ENCODE measurements around the gene EBF3.

The EBF3 gene

DNA sequence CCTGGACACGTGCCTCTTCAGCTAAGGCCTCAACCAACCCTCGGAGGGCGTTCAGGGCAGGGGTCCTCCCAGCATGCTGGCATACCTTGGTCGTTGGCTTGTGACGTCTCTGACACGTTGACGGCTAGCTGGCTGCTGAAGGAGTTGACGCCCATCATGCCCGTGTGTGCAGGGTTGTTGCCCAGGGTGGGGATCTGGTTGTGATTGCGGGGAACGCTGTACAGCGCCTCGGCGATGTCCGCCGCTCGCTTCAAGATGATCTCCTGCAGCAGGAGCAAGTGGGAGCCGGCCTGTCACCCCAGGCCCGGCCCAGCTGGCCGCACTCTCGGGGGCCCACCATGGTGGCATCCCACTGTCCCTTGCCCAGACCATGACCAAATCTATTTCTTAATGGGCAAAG, 122.0 kb downstream of the EBF3 start:
- no peak for FAIRE-seq
- DNase-seq (ENCODE audit: insufficient read length, low spot score): no peak

DNA sequence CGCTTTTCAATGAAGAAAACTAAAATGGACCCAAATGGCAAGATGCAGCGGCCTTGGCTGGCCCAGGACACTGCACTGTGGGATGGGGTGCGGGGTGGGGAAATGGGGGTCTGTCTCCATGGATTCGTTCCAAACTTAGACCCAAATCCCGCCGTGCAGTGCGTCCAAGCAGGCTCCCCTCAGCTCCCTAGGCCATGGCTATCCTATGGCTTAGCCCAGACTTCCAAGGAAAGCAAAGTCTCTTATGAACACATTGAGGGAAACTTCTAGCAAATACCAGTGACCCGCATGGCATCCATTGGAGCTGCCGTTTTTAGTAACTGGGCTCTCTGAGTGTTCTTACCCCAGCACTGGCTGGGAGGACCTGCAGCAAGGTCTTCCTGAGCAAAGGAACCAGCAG, 122.5 kb downstream of the EBF3 start:
- no peak for FAIRE-seq
- no peak for DNase-seq (ENCODE audit: insufficient read length, low spot score)

DNA sequence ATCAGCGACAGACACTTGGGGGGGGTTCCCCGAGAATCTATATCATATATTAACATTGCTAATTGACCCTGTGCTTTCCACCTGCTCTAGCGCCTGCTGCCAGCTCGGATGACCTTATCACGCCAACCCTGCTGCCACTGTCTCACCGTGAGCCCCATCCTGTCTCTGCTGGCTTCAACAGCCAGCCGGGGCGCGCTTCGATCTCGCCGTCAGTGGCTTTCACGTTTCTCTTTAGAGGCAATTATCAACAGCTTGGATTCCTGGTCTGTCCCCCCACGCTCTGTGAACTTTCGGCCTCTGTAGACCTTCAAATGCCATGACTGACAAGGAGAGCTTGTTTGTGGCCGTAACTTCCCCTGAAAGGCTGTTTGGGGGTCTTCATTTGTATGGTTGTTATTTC, 123.0 kb downstream of the EBF3 start:
- no peak for DNase-seq (ENCODE audit: insufficient read length, low spot score)
- no peak for FAIRE-seq

DNA sequence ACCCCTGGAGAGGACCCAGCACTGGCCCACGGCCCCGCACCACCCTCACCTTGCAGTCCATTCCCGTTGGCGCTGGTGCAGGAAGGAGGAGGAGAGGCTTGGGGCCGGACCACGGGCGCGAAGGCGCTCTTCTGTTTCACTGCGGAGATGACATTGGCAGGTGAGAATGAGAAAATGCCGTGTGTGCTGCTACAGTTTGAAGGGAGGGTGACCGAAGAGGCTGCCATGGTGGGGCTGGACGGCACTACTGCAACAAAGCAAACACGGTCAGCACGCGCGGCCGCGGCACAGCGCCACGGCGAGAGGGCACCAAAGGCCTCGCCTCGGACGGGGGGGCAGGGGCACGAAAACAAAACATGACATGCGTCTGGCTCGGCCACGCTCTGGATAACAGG, 123.9 kb downstream of the EBF3 start:
- DNase-seq (ENCODE audit: insufficient read length, low spot score): no peak
- no peak for FAIRE-seq

DNA sequence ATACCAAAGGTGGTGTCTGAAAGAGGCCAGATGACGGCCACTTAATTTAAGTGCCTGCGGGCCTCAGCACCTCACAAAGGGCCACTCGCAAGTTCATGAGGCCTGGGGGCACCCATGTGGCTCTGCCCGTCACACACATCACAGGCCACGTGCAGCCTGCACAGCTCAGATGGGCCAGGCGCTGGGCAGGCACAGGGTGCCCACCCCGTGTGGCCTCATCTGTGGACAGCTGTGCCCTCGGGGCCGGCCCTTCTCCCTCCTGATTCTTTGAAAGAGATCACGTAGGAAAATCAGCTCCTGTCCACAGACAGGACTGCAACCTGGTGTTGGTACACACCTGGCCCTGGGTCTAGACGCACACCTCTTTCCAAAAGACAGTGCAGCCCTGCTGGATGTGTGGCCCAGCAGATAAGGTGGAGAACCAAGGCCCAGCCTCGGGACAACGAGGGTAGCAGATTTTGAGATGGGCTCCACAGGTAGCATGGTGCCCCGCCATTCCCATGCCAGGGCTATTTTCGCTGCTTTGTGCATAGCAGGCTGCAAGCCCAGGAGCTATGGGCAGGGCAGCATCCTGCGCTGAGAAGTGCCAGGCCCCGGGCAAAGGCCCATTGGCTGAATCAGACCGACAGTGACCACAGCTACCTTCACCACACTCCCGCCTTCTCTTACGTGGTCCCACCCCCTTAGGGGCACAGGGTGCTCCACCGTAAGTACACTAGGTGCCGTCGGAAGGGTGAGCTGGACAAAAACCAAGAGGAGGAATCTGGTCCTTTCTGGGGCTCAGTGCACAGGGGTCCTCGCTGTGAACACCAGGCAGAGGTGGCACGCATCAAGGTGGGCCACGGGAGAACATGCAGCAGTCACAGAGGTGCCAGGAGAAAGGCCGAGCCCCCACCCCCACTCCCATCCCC, 124.5 kb downstream of the EBF3 start:
- DNase-seq (ENCODE audit: insufficient read length, low spot score): no peak
- no peak for FAIRE-seq

DNA sequence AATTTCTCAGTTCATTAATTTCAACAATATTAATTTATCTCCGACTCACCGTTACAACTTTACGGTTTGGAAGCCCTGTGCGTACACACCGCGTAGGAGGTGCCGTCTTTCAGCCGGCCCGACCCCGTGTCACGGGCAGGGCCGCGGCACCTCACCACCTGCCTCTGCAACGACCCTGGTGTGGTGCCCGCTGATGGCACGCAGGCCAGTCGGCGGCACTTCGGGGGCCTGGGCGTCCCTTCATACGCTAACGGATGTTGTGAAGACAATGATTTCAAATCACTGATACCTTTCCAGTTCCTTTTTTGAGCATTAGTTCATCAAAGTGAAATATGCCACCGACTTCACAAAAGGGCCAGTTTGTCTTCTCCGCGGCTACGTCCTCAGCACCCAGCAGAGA, 125.3 kb downstream of the EBF3 start:
- no peak for FAIRE-seq
- no peak for DNase-seq (ENCODE audit: insufficient read length, low spot score)

DNA sequence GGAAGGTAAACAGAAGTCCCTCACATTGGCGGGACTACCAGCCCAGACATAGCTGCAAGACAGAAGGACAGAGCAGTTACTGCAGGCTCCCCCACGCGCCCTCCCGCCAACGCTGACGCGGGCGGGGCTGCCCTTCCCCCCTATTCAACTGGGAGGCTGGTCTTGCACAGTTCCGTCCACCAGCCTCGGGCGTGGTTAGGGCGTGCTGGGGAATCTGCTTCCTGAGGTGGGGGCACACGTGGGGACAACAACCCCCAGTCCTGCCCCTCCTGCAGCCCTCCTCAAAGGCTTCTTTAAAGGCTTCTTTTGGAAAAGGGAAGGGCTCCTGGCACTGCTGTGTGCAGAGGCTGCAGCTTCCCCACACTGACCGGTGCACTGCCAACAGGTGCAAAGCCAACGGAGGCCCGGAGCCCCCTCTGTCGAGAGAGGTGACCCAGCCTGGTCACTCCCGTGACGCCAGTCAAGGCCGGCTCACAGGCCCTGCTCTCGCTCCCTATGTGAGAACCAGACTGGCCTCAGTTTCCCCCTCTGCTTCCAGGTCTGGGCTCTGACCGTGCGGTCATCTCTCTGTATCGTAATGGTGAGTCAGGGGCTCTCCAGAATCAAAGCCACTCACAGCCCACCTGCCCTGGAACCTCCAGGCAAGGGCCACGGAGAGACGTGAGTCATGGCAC, 126.0 kb downstream of the EBF3 start:
- FAIRE-seq (no peak), DNase-seq (ENCODE audit: insufficient read length, low spot score) (no peak)

DNA sequence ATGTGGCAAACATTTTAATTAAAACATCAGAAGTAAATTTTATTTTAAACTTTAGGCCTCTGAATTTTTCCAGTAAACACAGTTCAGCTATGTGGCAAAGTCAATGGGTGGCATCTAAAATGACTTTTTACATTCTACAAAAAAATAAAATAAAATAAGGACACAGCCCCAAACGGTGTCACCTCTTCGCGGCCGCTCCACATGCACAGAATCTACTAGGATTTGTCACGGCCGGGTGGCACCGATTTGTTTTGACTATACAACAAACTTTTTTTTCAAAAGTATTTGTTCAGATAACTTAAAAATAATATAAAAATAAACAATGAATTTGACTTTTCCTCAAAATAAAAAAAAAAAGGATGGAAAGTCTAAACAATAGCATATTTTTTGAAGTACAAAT, 127.8 kb downstream of the EBF3 start:
- FAIRE-seq: no peak

DNA sequence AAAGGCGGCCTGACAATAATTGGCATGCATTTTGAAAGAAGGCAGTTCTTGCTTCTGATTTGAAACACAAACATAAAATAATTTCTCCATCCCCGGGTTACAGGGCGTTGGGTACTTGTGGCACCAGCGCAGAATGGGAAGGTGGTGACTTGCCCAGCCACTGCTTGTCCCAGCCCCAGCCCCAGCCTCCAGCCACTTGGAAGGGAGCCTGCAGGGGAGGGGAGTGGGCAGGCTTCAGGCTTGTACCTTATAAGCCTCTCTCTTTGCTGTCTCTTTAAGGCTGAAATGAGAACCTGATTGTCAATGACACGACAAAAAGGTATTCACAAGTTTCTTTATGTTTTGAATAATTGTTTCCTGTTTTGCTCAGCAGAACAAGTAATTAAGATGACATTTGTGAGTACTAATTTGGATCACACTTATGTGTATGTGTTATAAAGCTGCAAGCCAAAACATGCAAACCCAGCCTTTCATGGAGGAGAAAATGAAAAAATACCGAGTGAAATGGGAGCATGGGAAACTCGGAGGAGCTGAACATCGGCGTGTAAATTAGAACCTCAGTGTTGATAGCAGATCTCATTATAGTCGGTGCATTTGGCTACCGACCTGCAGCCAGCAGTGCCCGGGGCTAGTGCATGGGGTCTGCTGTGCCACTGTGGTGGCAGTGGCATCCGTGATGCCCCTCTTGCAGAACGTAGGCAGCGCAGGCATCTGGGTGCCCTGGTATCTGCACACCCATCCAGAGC, 129.9 kb downstream of the EBF3 start:
- DNase-seq (ENCODE audit: insufficient read length, low spot score) (no peak), FAIRE-seq (no peak)

More for the DNA sequence above, 127.8 kb downstream of the EBF3 start:
- no peak for DNase-seq (ENCODE audit: insufficient read length, low spot score)

DNA sequence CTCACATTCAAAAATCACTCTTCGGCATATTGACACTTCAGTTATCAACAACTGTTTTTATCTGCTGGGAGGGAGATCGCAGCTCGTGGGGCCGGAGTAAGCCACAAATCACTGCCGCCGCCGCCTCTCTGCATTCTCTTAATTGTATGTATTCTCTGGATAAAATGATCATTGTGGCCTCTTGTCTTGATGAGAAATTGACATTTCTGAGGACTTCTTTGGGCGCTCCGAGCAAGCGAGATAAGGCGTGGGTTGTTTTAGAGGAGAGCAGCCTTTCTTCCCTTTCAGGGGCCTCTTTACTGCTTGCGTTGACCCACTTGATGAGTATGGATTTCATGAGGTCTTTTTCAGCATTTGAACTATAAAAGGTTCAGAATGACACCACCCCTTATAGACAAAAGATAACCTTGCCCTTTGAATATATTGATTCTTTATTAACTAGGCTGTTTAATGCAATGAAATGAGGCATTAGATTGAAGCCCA, 130.6 kb downstream of the EBF3 start:
- no peak for FAIRE-seq
- no peak for DNase-seq (ENCODE audit: insufficient read length, low spot score)

DNA sequence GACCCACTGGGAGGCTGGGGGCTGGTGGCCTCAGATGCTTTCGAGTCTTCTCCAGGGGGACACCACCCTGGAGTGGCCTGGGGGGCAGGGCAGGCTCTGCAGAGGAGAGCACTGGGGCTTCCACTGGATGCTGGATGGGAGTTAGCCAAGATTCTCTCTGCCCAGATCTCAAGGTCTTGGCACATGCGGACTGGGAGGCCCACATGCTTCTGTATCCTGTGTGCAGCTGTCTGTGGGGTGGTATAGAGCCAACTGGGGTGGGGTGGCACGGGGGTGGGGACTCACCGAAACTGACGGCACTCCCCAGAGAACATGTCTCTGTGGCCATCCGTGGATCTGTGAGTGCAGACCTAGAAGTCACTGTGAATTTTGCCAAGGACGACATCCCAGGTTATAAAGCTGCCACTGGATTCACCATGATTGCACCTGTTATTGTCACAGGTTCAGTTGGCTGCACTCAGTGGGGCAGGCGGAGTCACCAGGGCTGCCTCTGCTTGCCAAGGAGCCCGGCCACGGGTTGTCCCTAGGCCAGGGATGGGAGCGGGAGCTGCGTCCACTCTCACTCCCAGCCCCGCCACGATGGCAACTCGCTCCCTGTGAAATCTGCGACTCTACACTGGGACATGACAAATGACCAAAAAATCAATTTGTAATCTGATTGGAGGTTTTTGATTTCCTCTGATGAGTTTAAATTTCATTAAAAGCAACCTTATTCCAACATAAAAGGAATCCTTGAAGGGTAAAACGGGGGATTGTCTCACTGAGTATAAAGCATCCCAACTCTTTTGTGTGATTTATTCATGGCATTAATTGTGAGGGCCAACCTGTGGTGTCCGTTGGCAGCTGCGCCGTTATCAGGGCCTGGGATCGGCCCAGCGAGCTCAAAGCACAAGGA, 131.3 kb downstream of the EBF3 start:
- DNase-seq (ENCODE audit: insufficient read length, low spot score): no peak
- FAIRE-seq: no peak

DNA sequence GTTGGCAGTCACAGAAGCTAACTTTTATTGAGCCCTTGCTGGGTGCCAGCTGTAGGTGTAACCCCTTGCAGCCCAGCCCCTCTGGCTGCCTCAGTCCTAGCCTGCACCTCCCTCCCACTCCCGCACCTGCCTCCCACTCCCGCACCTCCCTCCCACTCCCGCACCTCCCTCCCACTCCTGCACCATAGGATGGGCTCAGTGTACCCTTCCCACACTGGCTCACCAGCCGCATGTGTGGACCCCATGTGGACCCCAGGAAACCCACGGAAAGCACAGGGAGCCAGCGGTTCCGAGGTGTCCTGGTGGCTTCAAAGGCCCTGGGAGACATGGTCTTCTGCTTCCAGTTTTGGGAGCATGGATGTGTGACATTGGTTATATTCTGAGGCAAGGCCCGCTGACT, 132.9 kb downstream of the EBF3 start:
- DNase-seq (ENCODE audit: insufficient read length, low spot score) (no peak), FAIRE-seq (no peak)

DNA sequence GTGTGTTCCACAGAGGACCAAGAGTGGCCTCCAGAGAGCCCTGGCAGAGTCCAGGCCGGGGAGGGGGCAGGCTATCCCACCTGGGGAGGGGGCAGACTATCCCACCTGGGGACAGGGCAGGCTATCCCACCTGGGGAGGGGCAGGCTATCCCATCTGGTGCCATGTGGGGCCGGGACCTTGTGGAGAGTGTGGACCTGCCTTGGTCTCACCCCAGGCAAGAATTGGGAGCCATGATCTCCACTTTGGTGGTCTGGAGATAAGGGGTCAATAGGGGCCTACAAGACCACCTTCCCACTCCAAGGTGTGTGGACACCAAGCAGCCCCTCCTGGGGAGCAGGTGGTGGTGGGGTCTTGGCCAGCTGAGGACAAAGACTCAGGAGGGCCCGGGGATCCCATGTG, 138.2 kb downstream of the EBF3 start:
- DNase-seq (ENCODE audit: insufficient read length, low spot score) (no peak), FAIRE-seq (no peak)

DNA sequence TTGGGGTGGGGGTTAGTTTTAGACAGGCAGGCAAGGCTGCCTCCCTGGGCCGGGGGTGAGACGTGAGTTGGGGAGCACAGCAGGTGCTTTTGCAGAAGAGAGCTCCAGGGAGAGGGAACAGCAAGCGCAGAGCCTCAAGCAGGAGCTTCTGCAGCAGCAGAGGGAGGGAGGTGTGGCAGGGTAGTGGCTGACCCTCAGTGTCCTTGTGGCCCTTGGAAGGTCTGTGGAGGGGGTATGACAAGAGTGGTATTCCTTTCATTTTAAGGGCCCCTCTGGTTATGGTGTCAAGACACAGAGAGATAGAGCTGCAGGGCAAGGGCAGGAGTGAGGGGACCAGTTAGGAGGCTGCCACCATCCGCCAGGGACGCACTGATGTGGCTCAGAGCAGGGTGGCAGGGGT, 138.9 kb downstream of the EBF3 start:
- FAIRE-seq: no peak
- no peak for DNase-seq (ENCODE audit: insufficient read length, low spot score)

DNA sequence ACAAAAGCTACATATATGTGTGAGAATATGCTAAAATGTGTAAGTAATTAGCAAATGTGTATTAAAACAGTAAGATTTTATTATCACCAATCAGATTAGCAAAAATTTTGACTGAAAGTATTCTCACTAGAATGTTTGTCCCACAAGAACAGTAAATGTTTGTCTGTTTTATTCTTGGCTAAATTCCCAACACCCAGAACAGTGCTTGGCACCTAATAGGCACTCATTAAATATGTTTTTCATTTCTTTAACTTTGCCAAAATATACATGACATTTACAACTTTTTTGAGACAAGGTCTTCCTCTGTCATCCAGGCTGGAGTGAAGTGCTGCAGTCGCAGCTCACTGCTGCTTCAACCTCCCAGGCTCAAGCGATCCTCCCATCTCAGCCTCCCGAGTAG, 143.6 kb downstream of the EBF3 start:
- FAIRE-seq (no peak), DNase-seq (ENCODE audit: insufficient read length, low spot score) (no peak)

DNA sequence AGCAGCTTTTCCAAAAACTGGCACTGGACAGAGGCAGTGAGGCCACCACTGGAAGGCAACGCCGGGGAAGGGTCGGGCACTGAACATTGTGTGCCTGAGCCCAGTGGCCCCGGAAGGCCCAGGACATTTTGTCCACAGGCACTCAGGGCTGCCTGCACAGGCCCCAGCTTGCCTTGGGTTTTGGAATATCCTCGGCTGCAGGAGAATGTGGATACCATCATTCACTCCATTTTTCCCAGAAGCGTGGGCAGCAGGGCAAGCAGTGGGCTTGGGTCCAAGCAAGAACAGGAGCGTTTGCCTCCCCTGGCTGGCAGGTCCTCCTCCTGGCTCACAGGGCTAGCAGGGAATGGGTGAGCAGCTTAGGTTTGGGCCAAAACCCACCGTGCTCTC, 147.4 kb downstream of the EBF3 start:
- DNase-seq (ENCODE audit: insufficient read length, low spot score) (no peak), FAIRE-seq (no peak)

DNA sequence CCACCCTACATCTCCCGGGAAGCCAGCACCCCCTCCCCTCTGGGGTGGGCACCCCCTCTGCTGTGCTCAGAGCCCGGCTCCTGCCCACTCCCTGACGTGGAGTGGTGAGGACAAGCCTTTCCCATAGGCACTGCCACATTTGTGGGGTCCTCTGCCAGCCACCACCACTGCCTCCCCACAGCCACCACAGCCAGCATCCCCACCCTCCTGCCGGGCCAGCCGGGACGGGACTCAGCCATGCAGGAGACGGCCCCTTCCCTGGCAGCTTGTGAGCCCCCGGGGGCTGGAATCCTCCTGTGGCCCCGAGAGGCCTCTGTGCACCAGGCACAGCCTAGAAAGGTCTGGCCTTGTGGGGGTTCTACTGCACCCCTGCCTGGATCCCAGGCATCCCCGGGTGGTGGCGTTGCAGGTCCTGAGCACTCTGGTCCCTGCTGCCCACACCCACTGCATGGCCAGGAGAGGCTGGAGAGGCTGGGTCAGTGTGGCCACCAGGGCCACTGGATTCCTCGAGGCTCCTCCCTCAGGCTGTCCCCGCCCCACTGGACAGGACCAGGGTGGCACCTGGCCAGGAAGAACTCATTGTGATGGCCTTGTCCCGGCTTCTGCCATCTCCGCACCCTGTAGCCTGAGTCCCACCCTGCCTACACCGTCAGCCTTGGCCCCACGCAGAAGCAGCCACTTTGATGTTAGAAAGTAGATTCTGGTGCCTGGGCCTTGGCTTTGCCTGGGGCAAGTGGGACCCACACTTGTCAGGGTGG, 148.0 kb downstream of the EBF3 start:
- DNase-seq (ENCODE audit: insufficient read length, low spot score): no peak
- FAIRE-seq: no peak

DNA sequence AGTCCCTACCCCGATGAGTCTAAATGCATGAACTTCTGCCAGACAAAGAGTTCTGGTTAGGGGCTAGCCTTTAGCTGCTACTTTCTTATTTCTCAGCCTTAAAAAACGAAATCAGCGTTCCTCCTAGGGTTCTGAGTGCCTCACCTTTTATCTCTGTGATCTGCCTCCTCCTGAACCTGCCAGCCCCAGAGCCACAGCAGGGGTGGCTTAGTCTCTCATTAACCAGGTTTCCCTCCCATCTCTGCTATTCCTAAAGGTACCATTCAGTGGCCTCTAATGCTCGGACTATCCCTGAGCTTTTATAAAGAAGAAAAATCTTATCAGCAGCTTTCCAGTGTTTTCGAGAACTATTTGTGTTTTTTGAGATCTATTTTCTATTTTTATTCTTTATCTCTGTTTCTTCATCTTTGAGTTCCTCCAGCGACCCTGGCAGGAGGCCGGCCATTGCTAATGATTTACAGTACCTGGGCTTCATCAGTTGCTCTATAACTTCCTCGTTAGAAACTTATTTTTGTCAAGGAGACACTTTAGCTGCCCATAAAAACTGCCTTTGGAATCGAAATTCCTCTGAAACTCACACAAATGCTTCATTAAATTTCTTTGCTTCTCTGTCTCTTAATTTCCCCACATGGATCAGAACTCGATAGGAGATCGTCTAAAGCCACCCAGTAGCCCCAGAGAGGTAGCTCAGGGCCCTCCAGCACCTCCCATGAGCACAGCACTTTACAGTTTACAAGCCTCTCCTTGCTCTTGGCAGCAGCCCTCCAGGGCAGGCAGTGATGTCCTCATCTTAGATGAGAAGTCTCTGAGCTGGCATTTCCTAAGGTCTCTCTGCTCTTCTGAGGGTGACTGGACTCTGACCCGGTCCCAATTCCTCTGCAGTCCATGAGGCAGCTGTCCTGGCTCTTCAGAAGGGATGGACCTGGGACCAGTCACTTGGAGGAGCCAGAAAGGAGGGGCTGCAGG, 149.1 kb downstream of the EBF3 start:
- DNase-seq (ENCODE audit: insufficient read length, low spot score) (no peak), FAIRE-seq (no peak)

DNA sequence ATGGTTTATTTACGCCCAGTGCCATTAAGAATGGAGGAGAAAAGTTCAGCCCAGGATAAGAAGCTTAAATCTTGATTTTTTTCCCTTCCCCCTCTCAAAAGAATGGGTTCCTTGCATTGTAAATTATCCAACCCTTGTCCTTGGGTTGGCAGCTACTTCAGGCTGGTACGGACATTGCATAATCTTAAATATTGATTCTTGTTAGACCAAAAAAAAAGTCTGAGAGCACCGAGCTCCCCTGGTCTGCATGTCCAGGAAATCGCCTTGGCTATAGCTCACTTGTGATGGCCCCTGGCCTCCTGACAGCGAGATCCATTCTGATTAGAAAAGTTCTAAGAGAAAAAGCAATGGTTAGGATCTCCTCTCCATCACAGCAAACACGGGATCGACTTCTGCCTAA, 151.7 kb downstream of the EBF3 start:
- no peak for DNase-seq (ENCODE audit: insufficient read length, low spot score)
- FAIRE-seq: no peak
